Measurements from ENCODE around the gene AP1M2.
"Not testable (repeated sequence)": the region's sequence is repeated elsewhere in the genome, so short reads cannot be mapped to it uniquely, and the experiment has no call there.

Gene AP1M2

DNA sequence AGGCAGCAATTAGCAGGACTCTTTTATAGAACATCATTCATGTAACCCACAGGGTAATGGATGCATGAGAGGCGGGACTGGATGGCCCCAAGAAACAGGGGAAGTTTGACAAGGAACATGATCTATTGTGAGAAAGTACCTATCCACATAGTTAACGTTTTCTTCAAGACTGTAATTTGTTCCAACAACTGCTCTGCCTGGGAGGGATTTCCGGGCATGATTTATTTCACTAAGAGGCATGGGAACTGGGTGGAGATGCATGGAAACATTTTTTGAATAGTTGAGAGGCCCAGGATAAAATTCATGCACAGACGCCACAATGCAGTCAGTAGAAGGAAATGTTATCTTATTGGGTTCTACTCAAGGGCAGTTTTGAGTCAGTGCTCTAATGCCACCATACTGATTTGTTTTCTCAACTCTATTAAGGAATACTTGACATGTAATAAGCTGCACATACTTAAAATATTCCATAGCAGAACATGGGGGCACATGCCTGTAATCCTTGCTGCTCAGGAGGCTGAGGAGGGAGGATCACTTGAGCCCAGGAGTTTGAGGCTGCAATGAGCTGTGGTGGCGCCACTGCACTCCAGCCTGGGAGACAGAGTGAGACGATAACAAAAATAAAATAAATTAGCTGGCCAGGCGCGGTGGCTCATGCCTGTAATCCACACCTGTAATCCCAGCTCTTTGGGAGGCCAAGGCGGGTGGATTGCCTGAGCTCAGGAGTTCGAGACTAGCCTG, 53.3 kb downstream of the AP1M2 start:
- DNase-seq = no peak

DNA sequence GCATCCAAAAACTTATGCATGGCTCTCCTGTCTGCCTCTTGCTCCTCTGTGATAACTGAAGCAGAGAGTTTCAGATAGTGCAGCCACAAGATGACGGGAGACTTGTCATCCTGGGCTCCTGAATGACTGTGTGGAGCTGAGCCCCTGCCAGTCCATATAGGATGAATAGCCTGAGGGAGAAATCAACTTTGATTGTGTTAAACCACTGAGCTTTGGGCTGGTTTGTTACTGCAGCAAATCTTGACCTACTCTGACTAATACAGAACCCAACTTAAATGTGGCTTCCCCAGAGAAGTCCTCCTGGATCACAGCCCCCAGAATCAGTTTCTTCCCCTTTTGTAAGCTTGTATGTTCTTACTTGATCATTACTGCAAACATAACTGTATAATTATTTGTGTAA, 54.7 kb downstream of the AP1M2 start:
- no peak for DNase-seq

DNA sequence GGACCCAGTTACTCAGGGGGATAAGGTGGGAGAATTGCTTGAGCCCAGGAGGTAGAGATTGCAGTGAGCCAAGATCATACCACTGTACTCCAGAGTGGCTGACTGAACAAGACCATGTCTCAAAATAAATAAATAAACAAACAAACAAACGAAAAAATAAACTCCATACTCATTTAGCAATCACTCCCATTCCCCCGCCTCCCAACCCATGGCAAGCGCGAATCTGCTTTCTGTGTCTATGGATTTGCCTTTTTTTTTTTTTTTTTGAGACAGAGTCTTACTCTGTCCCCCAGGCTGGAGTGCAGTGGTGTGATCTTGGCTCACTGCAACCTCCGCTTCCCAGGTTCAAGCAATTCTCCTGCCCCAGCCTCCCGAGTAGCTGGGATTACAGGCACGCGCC, 60.2 kb downstream of the AP1M2 start:
- not testable (repeated sequence) for DNase-seq

DNA sequence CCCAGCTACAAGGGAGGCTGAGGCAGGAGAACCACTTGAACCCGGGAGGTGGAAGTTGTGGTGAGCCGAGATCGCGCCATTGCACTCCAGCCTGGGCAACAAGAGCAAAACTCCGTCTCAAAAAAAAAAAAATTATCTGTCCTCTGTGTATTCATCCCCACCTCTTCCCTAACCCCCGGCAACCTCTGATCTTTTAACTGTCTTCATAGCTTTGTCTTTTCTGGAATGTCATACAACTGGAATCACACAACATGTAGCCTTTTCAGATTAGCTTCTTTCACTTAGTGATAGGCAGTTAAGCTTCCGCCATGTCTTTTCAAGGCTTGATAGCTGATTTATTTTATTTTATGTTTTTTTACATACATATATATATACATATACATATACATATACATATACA, 61.5 kb downstream of the AP1M2 start:
- DNase-seq = no peak

DNA sequence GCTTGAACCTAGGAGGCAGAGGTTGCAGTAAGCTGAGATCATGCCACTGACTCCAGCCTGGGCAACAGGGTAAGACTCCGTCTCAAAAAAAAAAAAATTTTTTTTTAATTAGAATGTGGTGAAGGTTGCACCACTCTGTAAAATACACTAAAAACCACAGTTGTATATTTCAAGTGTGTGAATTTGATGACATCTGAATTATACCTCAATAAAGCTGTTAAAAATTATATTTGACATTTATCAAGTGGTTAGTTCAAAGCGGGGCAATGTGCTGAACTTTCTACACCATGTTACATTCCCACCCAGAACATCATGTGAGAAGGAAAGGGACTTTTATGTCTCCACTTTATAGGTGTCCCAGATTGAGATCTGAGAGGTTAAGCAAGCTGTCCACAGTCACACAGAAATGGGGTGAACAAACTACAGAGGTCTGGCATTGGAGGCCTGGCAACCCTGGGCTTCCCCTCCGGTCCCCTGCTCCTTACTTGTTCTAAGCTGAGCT, 63.9 kb downstream of the AP1M2 start:
- no peak for DNase-seq
